OCI-LY1 (cell line): ENCODE data around the gene VCPKMT.

Source experiments
- H2AFZ ChIP-seq: fragments of 200-600 bp; sonication (generic), shearing (Covaris generic); 2 replicates; pipeline ENCODE4 v1.6.0; 2014; ENCODE audit warnings: antibody characterized with exemption, mild to moderate bottlenecking, low read length
- H3F3A ChIP-seq: fragments of 200-600 bp; sonication (generic), shearing (Covaris generic); 2 replicates; pipeline ENCODE4 v1.6.0; 2014; ENCODE audit warnings: mild to moderate bottlenecking, antibody characterized with exemption, low read length, moderate library complexity; ENCODE audit not compliant: insufficient read depth
- H3K27ac ChIP-seq: fragments of 200-600 bp; sonication (generic); 2 replicates; pipeline ENCODE4 v1.5.1; 2014; ENCODE audit warnings: low read length, mixed run types, mild to moderate bottlenecking, low read depth; ENCODE audit not compliant: poor library complexity, severe bottlenecking
- H3K27me3 ChIP-seq: fragments of 200-600 bp; sonication (generic); 2 replicates; pipeline ENCODE4 v1.6.0; 2014; ENCODE audit warnings: antibody characterized with exemption, mild to moderate bottlenecking, low read length, moderate library complexity; ENCODE audit not compliant: insufficient read depth
- H3K36me3 ChIP-seq: fragments of 200-600 bp; sonication (generic); 2 replicates; pipeline ENCODE4 v1.6.1; 2014; ENCODE audit warnings: mild to moderate bottlenecking, antibody characterized with exemption, low read length, moderate library complexity, mixed read lengths; ENCODE audit not compliant: insufficient read depth
- H3K4me1 ChIP-seq: fragments of 200-600 bp; sonication (generic); 2 replicates; pipeline ENCODE4 v1.5.1; 2014; ENCODE audit warnings: mild to moderate bottlenecking, low read length, moderate library complexity; ENCODE audit not compliant: insufficient read depth, severe bottlenecking
- H3K4me2 ChIP-seq: fragments of 200-600 bp; sonication (generic), shearing (Covaris generic); 2 replicates; pipeline ENCODE4 v1.6.1; 2014; ENCODE audit warnings: low read length
- H3K4me3 ChIP-seq: fragments of 200-600 bp; sonication (generic); 2 replicates; pipeline ENCODE4 v1.5.1; 2014; ENCODE audit warnings: low read length, low read depth, mild to moderate bottlenecking, mixed read lengths; ENCODE audit not compliant: poor library complexity, severe bottlenecking
- H3K79me2 ChIP-seq: fragments of 200-600 bp; shearing (Covaris generic); 2 replicates; pipeline ENCODE4 v1.6.1; 2016; ENCODE audit warnings: mixed run types, low read length, mixed read lengths; ENCODE audit not compliant: insufficient read depth
- H3K9ac ChIP-seq: fragments of 200-600 bp; sonication (generic), shearing (Covaris generic); 2 replicates; pipeline ENCODE4 v1.6.1; 2014; ENCODE audit warnings: mild to moderate bottlenecking, low read length, mixed read lengths
- H3K9me2 ChIP-seq: fragments of 200-600 bp; sonication (generic), shearing (Covaris generic); 2 replicates; pipeline ENCODE4 v1.6.1; 2014; ENCODE audit warnings: low read depth, mild to moderate bottlenecking, low read length, mixed read lengths
- H3K9me3 ChIP-seq: fragments of 200-600 bp; shearing (Covaris generic); 2 replicates; pipeline ENCODE4 v1.6.1; 2014; ENCODE audit warnings: low read length, mixed read lengths
- H4K20me1 ChIP-seq: fragments of 200-600 bp; sonication (generic), shearing (Covaris generic); 2 replicates; pipeline ENCODE4 v1.6.0; 2016; ENCODE audit warnings: mild to moderate bottlenecking, low read length; ENCODE audit not compliant: insufficient read depth
- EZH2 ChIP-seq: fragments of 200-600 bp; sonication (generic), shearing (Covaris generic); IDR thresholded peaks from 2 replicates; pipeline ENCODE4 v1.8.0; 2017; ENCODE audit warnings: borderline replicate concordance, mixed run types, mild to moderate bottlenecking, antibody characterized with exemption, low read length, moderate library complexity, mixed read lengths
- TF ChIP-seq, protein P1 (sequence below): fragments of 200-600 bp; sonication (generic), shearing (Covaris generic); IDR thresholded peaks from 2 replicates; pipeline ENCODE4 v1.5.1; 2017; ENCODE audit warnings: mild to moderate bottlenecking, antibody characterized with exemption, low read length, moderate library complexity, mixed read lengths

VCPKMT gene

DNA sequence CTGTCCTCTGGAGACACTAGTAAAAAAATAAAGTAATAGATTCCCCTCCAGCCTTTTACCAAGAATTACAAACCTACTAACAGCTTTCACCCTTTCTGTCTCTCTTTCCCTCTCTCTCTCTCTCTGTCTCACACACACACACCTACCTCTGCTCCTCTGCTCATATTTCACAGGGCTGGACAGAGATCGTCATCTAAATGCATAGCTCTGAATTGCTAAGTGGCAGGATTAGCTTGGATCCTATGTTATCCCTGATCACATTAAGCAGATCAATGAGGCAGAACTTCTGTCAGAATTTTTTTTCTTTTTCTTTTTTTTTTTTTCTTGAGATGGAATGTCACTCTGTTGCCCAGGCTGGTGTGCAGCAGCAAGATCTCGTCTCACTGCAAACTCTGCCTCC is 22.9 kb downstream of the VCPKMT start:
- Histone ChIP-seq H3K9ac (no peak overlapping the region), H3K36me3 (no peaks in the 10 kb centered on the region)
- no peak for TF ChIP-seq EZH2
- TF ChIP-seq, protein P1, sequence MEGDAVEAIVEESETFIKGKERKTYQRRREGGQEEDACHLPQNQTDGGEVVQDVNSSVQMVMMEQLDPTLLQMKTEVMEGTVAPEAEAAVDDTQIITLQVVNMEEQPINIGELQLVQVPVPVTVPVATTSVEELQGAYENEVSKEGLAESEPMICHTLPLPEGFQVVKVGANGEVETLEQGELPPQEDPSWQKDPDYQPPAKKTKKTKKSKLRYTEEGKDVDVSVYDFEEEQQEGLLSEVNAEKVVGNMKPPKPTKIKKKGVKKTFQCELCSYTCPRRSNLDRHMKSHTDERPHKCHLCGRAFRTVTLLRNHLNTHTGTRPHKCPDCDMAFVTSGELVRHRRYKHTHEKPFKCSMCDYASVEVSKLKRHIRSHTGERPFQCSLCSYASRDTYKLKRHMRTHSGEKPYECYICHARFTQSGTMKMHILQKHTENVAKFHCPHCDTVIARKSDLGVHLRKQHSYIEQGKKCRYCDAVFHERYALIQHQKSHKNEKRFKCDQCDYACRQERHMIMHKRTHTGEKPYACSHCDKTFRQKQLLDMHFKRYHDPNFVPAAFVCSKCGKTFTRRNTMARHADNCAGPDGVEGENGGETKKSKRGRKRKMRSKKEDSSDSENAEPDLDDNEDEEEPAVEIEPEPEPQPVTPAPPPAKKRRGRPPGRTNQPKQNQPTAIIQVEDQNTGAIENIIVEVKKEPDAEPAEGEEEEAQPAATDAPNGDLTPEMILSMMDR = no peak

GRCh38 chr14:50092006-50092555 is 24.3 kb downstream of the VCPKMT start:
- Histone ChIP-seq H3K27me3 (no peaks in the 10 kb centered on the region), H3K9ac (no peak overlapping the region), H3K27ac (no peak overlapping the region), H3F3A (no peaks in the 10 kb centered on the region), H2AFZ (no peak overlapping the region), H3K9me2 (no peaks in the 10 kb centered on the region), H4K20me1 (no peaks in the 10 kb centered on the region), H3K36me3 (no peaks in the 10 kb centered on the region), H3K9me3 (no peaks in the 10 kb centered on the region), H3K4me3 (no peak overlapping the region), H3K4me2 (no peak overlapping the region), H3K4me1 (peaks cover 7% of the 10 kb centered on the region), H3K79me2 (no peaks in the 10 kb centered on the region)
- TF ChIP-seq, protein P1 = no peak
- TF ChIP-seq EZH2 = no peak

More for the DNA sequence above, 22.9 kb downstream of the VCPKMT start:
- H3K79me2 ChIP-seq = no peaks in the 10 kb centered on the region
- H3F3A ChIP-seq = no peaks in the 10 kb centered on the region
- H3K4me3 ChIP-seq = no peak overlapping the region
- H3K4me2 ChIP-seq = no peak overlapping the region
- H3K27me3 ChIP-seq = no peaks in the 10 kb centered on the region
- no peaks in the 10 kb centered on the region for H3K9me3 ChIP-seq
- H4K20me1 ChIP-seq = no peaks in the 10 kb centered on the region
- no peaks in the 10 kb centered on the region for H3K4me1 ChIP-seq
- no peak overlapping the region for H2AFZ ChIP-seq
- H3K27ac ChIP-seq = no peak overlapping the region
- H3K9me2 ChIP-seq = no peaks in the 10 kb centered on the region

- Histone ChIP-seq H3K9ac (no peak overlapping the region), H2AFZ (no peak overlapping the region), H3K9me3 (no peaks in the 10 kb centered on the region), H3K27me3 (no peaks in the 10 kb centered on the region), H3K9me2 (no peaks in the 10 kb centered on the region), H4K20me1 (no peaks in the 10 kb centered on the region), H3K27ac (no peak overlapping the region), H3K4me1 (peaks cover 9% of the 10 kb centered on the region), H3K36me3 (no peaks in the 10 kb centered on the region), H3F3A (no peaks in the 10 kb centered on the region), H3K4me2 (no peak overlapping the region), H3K79me2 (no peaks in the 10 kb centered on the region), H3K4me3 (no peak overlapping the region)
- TF ChIP-seq EZH2 = no peak
- TF ChIP-seq, protein P1 = no peak
Measured at GRCh38 chr14:50091240-50091913, 25.0 kb downstream of the VCPKMT start.
